ENCODE data around the gene EIF4G2.

DNA sequence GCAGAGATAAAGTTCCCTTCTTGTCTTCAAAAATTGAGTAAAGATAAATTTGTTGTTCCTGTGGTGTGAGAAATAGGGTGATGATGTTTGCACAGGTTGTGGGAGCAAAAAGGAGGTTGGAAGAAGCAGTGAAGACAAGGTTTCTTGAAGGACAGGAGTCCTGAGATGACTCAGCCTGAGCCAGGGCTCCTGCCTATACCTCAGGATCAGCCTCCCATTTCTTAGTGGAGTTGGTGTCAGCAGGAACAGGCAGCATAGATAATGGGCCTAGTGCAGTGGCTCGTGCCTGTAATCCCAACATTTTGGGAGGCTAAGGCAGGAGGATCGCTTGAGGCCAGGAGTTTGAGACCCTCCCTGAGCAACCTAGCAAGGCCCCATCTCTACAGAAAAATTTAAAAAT, 28.7 kb downstream of the EIF4G2 start:
- TF ChIP-seq, protein P1, sequence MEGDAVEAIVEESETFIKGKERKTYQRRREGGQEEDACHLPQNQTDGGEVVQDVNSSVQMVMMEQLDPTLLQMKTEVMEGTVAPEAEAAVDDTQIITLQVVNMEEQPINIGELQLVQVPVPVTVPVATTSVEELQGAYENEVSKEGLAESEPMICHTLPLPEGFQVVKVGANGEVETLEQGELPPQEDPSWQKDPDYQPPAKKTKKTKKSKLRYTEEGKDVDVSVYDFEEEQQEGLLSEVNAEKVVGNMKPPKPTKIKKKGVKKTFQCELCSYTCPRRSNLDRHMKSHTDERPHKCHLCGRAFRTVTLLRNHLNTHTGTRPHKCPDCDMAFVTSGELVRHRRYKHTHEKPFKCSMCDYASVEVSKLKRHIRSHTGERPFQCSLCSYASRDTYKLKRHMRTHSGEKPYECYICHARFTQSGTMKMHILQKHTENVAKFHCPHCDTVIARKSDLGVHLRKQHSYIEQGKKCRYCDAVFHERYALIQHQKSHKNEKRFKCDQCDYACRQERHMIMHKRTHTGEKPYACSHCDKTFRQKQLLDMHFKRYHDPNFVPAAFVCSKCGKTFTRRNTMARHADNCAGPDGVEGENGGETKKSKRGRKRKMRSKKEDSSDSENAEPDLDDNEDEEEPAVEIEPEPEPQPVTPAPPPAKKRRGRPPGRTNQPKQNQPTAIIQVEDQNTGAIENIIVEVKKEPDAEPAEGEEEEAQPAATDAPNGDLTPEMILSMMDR (IDR thresholded peaks at IDR 0.05; ENCODE audit: poor library complexity) = no peak
- no peak for TF ChIP-seq EZH2 (IDR thresholded peaks at IDR 0.05; ENCODE audit: borderline replicate concordance)
